Measurements from ENCODE around the gene BORCS6. TPM values are rescaled to one million over a fixed set of nuclear protein-coding genes. Genes with fewer than 3 reads are reported as not detected.

Gene BORCS6
- total and polyA plus RNA-seq, 9 of the 15 experiments (the other 6 are each of a cell fraction or from before 2014, with no cell fraction given), result 0.01 to 7.4 (median 2.3) TPM

DNA sequence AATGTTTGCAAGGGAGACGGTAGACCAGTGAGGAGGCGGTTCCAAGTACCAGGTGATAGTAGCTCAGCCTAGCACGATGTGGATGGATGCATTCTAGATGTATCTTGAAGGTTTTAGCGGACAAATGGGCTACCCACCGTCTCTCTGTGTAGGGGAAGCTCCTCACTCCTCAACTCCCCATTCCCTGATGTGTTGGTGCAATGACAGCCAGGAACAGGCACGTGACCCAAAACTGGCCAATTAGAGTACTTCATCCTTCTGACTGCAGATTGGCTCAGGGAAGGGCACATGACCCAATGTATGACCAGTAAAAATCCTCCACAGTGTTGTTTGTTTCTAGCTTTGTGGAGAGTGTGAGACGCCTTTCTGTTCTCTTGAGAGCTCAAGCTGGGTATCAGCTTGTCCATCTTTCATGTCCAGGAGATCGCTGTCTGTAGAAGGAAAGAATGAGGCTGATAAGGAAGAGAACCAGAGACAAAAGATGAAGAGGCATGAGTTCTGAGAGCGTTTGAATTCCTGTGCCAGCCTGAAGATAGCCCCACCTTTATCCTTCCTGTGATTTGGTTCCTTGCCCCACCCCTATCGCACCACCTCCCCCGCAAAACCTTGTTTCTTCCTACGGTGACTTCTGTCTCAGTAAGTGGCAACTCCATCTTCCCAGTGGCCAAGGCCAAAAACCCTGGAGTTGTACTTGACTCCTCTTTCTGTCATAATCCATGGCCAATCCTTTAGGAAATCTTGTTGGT, 2.3 kb upstream of the BORCS6 start (continued):
- TF ChIP-seq CHD7 (IDR thresholded peaks at IDR 0.05; ENCODE audit: low read depth, low read length) (no peak), BRD9 (IDR thresholded peaks at IDR 0.05; ENCODE audit: low read depth, partially characterized antibody) (peak; percentile 74), POLR2H (tag; IDR thresholded peaks at IDR 0.05; ENCODE audit: low read depth) (no peak; the same call in none of the 2 replicates), ZNF717 (CRISPR knock-in tag; IDR thresholded peaks at IDR 0.05) (no peak), MEIS2 (IDR thresholded peaks at IDR 0.05; ENCODE audit: partially characterized antibody) (peak; percentile 63), HOXB6 (CRISPR knock-in tag; IDR thresholded peaks at IDR 0.05; ENCODE audit: borderline replicate concordance) (no peak), PHF21A (IDR thresholded peaks at IDR 0.05; ENCODE audit: borderline replicate concordance, low read depth) (no peak), HCFC1 (IDR thresholded peaks at IDR 0.05; ENCODE audit: low read depth, low read length) (no peak; the same call in 1 of the 2 replicates), SMARCE1 (IDR thresholded peaks at IDR 0.05) (peak; percentile 65; the same call in 1 of the 2 replicates), ELK3 (CRISPR knock-in tag; IDR thresholded peaks at IDR 0.05) (no peak), ZC3H4 (CRISPR knock-in tag; IDR thresholded peaks at IDR 0.05; ENCODE audit: borderline replicate concordance) (no peak), ARID1B (IDR thresholded peaks at IDR 0.05) (peak; percentile 71), ETV5 (CRISPR knock-in tag; IDR thresholded peaks at IDR 0.05; ENCODE audit: low read depth) (no peak)
